HL-60 (cell line): ENCODE data around the gene BRSK2.

Source experiments
- DNase-seq, 2 experiments: peaks; one replicate each; pipeline ENCODE4 v3.0.0-alpha.2; 2010 to 2020; ENCODE audit warnings: low read depth in 1 of 2, low spot score in 1 of 2
- H3K27ac ChIP-seq: fragments of 250-450 bp; sonication (Bioruptor Pico); replicated peaks from 2 replicates; pipeline ENCODE4 v1.5.1; 2020; ENCODE audit warnings: mild to moderate bottlenecking, moderate library complexity
- H3K27me3 ChIP-seq: fragments of 250-450 bp; sonication (Bioruptor Pico); 2 replicates; pipeline ENCODE4 v1.5.1; 2021; ENCODE audit warnings: mild to moderate bottlenecking, moderate library complexity; ENCODE audit not compliant: insufficient read depth, poor library complexity, severe bottlenecking
- H3K4me3 ChIP-seq: replicated peaks from 2 replicates; pipeline ENCODE4 v1.5.1; 2011; ENCODE audit warnings: mild to moderate bottlenecking, control low read depth, low read length; ENCODE audit not compliant: insufficient read depth
- CTCF ChIP-seq: IDR thresholded peaks from one replicate; pipeline ENCODE4 v1.5.1; 2011; ENCODE audit warnings: low read length, control low read depth, inconsistent platforms; ENCODE audit not compliant: insufficient read depth
- GABPA ChIP-seq: IDR thresholded peaks from 2 replicates; pipeline ENCODE4 v1.6.1; 2012; ENCODE audit warnings: low read depth
- POLR2AphosphoS5 ChIP-seq: IDR thresholded peaks from 2 replicates; pipeline ENCODE4 v1.6.1; 2012; ENCODE audit warnings: low read depth
- REST ChIP-seq: IDR thresholded peaks from 2 replicates; pipeline ENCODE4 v1.6.1; 2012; ENCODE audit warnings: low read depth; ENCODE audit not compliant: insufficient replicate concordance
- SPI1 ChIP-seq: IDR thresholded peaks from 2 replicates; pipeline ENCODE4 v1.6.1; 2012; ENCODE audit warnings: low read depth, mild to moderate bottlenecking, borderline replicate concordance

The BRSK2 gene

GRCh38 chr11:1470681-1471611 lies 81.2 kb downstream of the BRSK2 start:
- Histone ChIP-seq H3K27ac (no peak overlapping the region), H3K4me3 (no peak overlapping the region), H3K27me3 (no peaks in the 10 kb centered on the region)
- DNase-seq = no peak
- TF ChIP-seq GABPA (no peak), POLR2AphosphoS5 (no peak), CTCF (no peak), SPI1 (no peak), REST (no peak)

- TF ChIP-seq SPI1 (no peak), CTCF (no peak), REST (no peak), POLR2AphosphoS5 (no peak), GABPA (no peak)
- Histone ChIP-seq H3K27ac (no peak overlapping the region), H3K4me3 (no peak overlapping the region), H3K27me3 (no peaks in the 10 kb centered on the region)
- no peak for DNase-seq
Observed at GRCh38 chr11:1471736-1472135, 82.0 kb downstream of the BRSK2 start.

GRCh38 chr11:1472180-1473005 lies 82.7 kb downstream of the BRSK2 start:
- H3K27ac ChIP-seq = no peak overlapping the region
- DNase-seq = no peak
- TF ChIP-seq SPI1 (no peak), CTCF (no peak), GABPA (no peak), REST (no peak), POLR2AphosphoS5 (no peak)
- H3K27me3 ChIP-seq = no peaks in the 10 kb centered on the region
- no peak overlapping the region for H3K4me3 ChIP-seq
